Measurements from ENCODE around the gene SCFD2.

GRCh38 chr4:52914051-52914605 is 451.7 kb downstream of the SCFD2 start:
- TF ChIP-seq POLR2A (IDR thresholded peaks at IDR 0.05) (no peak), CTCF (IDR thresholded peaks at IDR 0.05) (no peak), POLR2AphosphoS5 (IDR thresholded peaks at IDR 0.05) (no peak), EP300 (IDR thresholded peaks at IDR 0.05) (no peak)

All from sigmoid colon (tissue), 4 donors.